ENCODE results near the gene NKX2-2.

NKX2-2 gene

DNA sequence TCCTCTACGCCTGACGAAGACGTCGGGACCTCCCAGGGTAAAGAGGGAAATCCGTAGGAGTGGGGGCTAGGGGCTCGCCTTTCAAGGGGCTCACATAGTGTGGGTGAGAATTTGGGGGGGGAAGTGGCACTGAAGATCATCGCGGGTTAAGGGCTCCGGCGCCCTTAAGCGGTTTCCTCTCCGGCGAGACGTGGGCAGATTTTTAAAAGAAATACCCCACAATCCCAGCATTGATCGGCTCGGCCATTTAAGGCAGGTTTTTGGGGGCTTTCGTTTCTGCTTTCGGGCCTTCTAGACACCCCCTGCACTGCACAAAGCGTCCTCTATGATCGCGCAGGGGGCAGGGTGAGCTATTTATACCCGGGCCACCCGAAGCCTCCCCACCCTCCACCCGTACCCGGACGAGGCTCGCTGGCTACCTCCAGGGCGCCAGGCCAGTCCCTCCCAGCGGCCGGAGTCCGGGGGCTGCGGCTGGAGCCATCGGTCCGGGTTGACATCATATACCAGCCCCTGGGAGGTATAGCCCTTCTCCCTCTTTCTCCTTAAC, 1.2 kb downstream of the NKX2-2 start:
- H3K9ac ChIP-seq (ENCODE audit: low read depth, low read length): no peak overlapping the region
- H3K36me3 ChIP-seq (ENCODE audit: insufficient read depth, low read depth, low read length): no peaks in the 10 kb centered on the region
- peaks cover 15% of the 10 kb centered on the region for H3K4me1 ChIP-seq (ENCODE audit: insufficient read depth, low read length)
- no peak overlapping the region for H3K27ac ChIP-seq (ENCODE audit: low read length)
- H3K27me3 ChIP-seq (ENCODE audit: insufficient read depth, low read length): peaks cover 99% of the 10 kb centered on the region
- no peaks in the 10 kb centered on the region for H3K9me3 ChIP-seq (ENCODE audit: insufficient read depth, low read depth, low read length)
- no peak overlapping the region; the same call in 1 of the 2 replicates for H3K4me3 ChIP-seq (ENCODE audit: low read length)

DNA sequence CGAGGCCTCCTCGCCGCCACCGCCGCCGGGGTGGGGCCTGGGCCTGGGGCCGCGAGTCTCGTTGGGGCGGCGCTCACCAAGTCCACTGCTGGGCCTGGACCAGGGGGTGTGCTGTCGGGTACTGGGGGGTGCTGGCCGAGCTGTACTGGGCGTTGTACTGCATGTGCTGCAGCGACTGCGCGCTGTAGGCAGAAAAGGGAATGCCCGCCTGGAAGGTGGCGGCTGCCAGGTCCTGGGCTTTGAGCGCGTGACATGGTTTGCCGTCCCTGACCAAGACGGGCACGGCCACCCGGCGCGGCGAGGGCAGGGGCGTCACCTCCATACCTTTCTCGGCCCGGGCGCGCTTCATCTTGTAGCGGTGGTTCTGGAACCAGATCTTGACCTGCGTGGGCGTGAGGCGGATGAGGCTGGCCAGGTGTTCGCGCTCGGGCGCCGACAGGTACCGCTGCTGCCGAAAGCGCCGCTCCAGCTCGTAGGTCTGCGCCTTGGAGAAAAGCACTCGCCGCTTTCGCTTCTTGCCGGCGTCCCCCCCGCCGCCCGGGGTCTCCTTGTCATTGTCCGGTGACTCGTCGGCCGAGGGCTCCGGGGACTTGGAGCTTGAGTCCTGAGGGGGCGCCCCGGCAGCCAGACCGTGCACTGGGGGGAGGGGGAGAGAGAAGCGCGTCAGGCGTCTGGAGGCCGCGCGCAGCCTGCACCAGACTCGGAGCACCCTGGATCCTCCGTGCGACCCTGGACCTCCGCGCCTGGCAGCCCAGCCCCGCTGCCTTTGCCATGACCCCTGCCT, 1.8 kb downstream of the NKX2-2 start:
- Histone ChIP-seq H3K9ac (ENCODE audit: low read depth, low read length) (no peak overlapping the region), H3K36me3 (ENCODE audit: insufficient read depth, low read depth, low read length) (no peaks in the 10 kb centered on the region), H3K9me3 (ENCODE audit: insufficient read depth, low read depth, low read length) (no peaks in the 10 kb centered on the region), H3K4me1 (ENCODE audit: insufficient read depth, low read length) (peaks cover 9% of the 10 kb centered on the region), H3K27me3 (ENCODE audit: insufficient read depth, low read length) (peaks cover 99% of the 10 kb centered on the region), H3K4me3 (ENCODE audit: low read length) (no peak overlapping the region; the same call in 1 of the 2 replicates), H3K27ac (ENCODE audit: low read length) (no peak overlapping the region)

DNA sequence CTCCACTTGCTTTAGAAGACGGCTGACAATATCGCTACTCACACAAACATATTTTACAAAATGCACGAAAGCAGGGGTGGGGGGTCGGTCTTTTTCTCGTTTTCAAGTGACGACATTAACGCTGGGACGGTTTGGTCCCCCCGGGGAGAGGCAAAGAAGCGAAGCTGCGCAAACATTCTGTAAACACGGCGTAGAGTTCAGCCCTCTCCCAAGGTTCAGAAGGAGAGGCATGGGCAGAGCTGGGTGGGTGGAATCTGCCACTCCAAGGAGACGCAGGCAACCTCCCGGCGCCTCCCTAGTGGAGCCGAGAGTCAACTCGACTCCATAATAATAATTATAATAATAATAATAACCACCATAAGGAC, 2.4 kb downstream of the NKX2-2 start:
- peaks cover 4% of the 10 kb centered on the region for H3K4me1 ChIP-seq (ENCODE audit: insufficient read depth, low read length)

DNA sequence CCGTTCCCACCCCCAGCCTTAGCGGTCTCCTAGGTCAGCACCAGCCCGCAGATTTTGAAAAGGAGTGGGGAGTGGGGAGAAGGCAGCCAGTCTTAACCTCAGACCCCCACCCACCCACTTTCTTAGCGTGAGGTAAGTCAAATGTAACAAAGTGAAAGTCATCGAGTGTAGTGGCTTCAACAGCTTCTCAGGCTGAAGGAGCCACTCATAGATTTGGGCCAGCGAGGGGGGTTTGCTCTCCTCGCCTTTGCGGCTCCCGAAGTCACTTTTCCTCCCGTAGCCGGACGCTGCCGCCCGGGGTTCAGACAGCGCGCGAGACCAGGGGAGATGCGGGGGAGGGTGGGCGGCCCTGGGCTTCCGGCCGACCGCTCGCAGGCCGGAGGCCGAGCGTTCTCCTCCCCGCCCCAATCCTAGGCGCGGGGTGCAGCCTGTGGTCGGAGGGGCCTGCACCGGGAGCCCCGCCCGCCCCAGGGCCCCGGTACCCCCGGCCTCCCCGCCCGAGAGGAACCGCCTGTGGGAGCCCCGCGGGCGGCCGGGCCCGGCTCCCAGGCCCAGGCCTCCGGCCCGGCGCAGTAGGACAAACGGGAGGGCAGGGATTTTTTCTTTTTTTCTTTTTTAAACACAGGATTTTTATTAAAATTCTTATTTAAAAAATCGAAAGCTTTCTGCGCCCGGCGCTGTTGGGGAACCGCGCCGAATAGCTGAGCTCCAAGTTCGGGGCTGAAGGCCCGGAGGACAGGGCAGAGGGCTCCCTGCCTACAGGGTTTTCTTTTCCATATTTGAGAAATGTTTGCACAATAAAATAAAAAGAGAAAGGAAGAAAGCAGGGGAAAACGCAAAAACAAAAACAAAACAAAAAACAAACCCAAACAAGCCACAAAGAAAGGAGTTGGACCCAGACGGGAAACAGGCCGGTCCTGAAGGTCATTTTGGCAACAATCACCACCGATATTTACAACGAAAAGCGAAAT, 3.2 kb downstream of the NKX2-2 start:
- Histone ChIP-seq H3K36me3 (ENCODE audit: insufficient read depth, low read depth, low read length) (no peaks in the 10 kb centered on the region), H3K9me3 (ENCODE audit: insufficient read depth, low read depth, low read length) (no peaks in the 10 kb centered on the region), H3K4me3 (ENCODE audit: low read length) (peak overlapping the region; percentile 37; the same call in 1 of the 2 replicates), H3K27me3 (ENCODE audit: insufficient read depth, low read length) (peaks cover 99% of the 10 kb centered on the region), H3K9ac (ENCODE audit: low read depth, low read length) (no peak overlapping the region), H3K4me1 (ENCODE audit: insufficient read depth, low read length) (peaks cover 3% of the 10 kb centered on the region), H3K27ac (ENCODE audit: low read length) (no peak overlapping the region)

More for the DNA sequence above, 2.4 kb downstream of the NKX2-2 start:
- H3K9ac ChIP-seq (ENCODE audit: low read depth, low read length): no peak overlapping the region
- peaks cover 99% of the 10 kb centered on the region for H3K27me3 ChIP-seq (ENCODE audit: insufficient read depth, low read length)
- no peaks in the 10 kb centered on the region for H3K36me3 ChIP-seq (ENCODE audit: insufficient read depth, low read depth, low read length)
- H3K9me3 ChIP-seq (ENCODE audit: insufficient read depth, low read depth, low read length): no peaks in the 10 kb centered on the region
- H3K4me3 ChIP-seq (ENCODE audit: low read length): no peak overlapping the region
- H3K27ac ChIP-seq (ENCODE audit: low read length): no peak overlapping the region

- no peaks in the 10 kb centered on the region for H3K9me3 ChIP-seq (ENCODE audit: insufficient read depth, low read depth, low read length)
- H3K4me1 ChIP-seq (ENCODE audit: insufficient read depth, low read length): peaks cover 5% of the 10 kb centered on the region
- no peaks in the 10 kb centered on the region for H3K36me3 ChIP-seq (ENCODE audit: insufficient read depth, low read depth, low read length)
- no peak overlapping the region for H3K27ac ChIP-seq (ENCODE audit: low read length)
- H3K27me3 ChIP-seq (ENCODE audit: insufficient read depth, low read length): peaks cover 100% of the 10 kb centered on the region
- no peak overlapping the region; the same call in 1 of the 2 replicates for H3K4me3 ChIP-seq (ENCODE audit: low read length)
- H3K9ac ChIP-seq (ENCODE audit: low read depth, low read length): no peak overlapping the region
Measured at GRCh38 chr20:21509597-21510371, 4.1 kb downstream of the NKX2-2 start.

GRCh38 chr20:21509079-21509596, 4.7 kb downstream of the NKX2-2 start:
- H3K4me1 ChIP-seq (ENCODE audit: insufficient read depth, low read length): peaks cover 5% of the 10 kb centered on the region
- no peaks in the 10 kb centered on the region for H3K36me3 ChIP-seq (ENCODE audit: insufficient read depth, low read depth, low read length)
- no peak overlapping the region for H3K27ac ChIP-seq (ENCODE audit: low read length)
- H3K27me3 ChIP-seq (ENCODE audit: insufficient read depth, low read length): peaks cover 100% of the 10 kb centered on the region
- H3K9ac ChIP-seq (ENCODE audit: low read depth, low read length): no peak overlapping the region
- no peak overlapping the region for H3K4me3 ChIP-seq (ENCODE audit: low read length)
- no peaks in the 10 kb centered on the region for H3K9me3 ChIP-seq (ENCODE audit: insufficient read depth, low read depth, low read length)

GRCh38 chr20:21508230-21509078, 5.4 kb downstream of the NKX2-2 start:
- no peak overlapping the region for H3K4me3 ChIP-seq (ENCODE audit: low read length)
- peaks cover 100% of the 10 kb centered on the region for H3K27me3 ChIP-seq (ENCODE audit: insufficient read depth, low read length)

DNA sequence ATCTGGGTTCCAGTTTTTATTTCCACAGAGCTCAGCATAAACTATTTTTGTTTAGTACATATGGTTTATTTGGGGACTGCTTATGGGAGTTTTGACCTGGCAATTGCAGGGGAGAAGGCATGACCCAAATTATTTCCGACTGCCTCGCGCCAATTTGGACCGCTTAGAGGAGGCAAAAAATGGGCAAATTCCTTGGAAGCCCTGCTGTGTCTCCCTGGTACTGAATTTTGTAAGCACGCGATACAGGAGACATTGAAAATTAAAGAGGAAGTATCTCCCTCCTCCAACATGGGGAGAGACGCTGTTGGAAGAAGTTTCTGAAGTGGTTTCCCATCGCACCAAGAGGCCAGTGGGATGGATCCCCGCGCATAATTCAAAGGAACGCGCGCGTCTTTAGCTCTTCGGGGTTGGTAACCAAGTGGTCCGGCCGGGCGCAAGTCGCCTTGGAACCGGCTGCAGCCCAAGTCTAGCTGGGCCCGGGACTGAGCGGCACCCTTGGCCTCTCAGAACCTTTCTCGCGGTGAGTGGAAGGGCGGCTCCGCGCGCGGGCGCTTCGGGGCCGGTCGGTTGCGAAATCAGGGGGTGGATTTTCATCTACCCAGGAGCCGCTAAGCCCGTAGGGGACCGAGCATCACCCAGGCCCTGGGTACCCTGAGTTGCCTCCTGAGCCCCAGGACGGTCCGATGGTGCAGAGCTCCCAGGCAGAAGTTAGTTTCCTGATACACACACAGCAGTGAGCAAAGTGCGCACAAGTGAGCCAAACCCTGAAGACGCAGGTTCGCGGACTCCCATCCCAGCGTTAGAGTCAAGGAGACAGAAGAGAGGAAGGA, 6.2 kb downstream of the NKX2-2 start:
- H3K4me3 ChIP-seq (ENCODE audit: low read length): no peak overlapping the region

More at GRCh38 chr20:21508230-21509078, 5.4 kb downstream of the NKX2-2 start:
- H3K9me3 ChIP-seq (ENCODE audit: insufficient read depth, low read depth, low read length): no peaks in the 10 kb centered on the region
- H3K27ac ChIP-seq (ENCODE audit: low read length): no peak overlapping the region
- H3K36me3 ChIP-seq (ENCODE audit: insufficient read depth, low read depth, low read length): no peaks in the 10 kb centered on the region
- H3K9ac ChIP-seq (ENCODE audit: low read depth, low read length): no peak overlapping the region
- H3K4me1 ChIP-seq (ENCODE audit: insufficient read depth, low read length): peaks cover 5% of the 10 kb centered on the region

GRCh38 chr20:21505810-21506530, 7.9 kb downstream of the NKX2-2 start:
- Histone ChIP-seq H3K9me3 (ENCODE audit: insufficient read depth, low read depth, low read length) (no peaks in the 10 kb centered on the region), H3K27me3 (ENCODE audit: insufficient read depth, low read length) (peaks cover 100% of the 10 kb centered on the region), H3K9ac (ENCODE audit: low read depth, low read length) (peak overlapping the region; percentile 34; the same call in 1 of the 2 replicates), H3K27ac (ENCODE audit: low read length) (no peak overlapping the region), H3K36me3 (ENCODE audit: insufficient read depth, low read depth, low read length) (no peaks in the 10 kb centered on the region), H3K4me1 (ENCODE audit: insufficient read depth, low read length) (peaks cover 5% of the 10 kb centered on the region), H3K4me3 (ENCODE audit: low read length) (peak overlapping the region; percentile 67)

More for the DNA sequence above, 6.2 kb downstream of the NKX2-2 start:
- Histone ChIP-seq H3K27ac (ENCODE audit: low read length) (no peak overlapping the region), H3K4me1 (ENCODE audit: insufficient read depth, low read length) (peaks cover 5% of the 10 kb centered on the region), H3K9ac (ENCODE audit: low read depth, low read length) (no peak overlapping the region), H3K36me3 (ENCODE audit: insufficient read depth, low read depth, low read length) (no peaks in the 10 kb centered on the region), H3K9me3 (ENCODE audit: insufficient read depth, low read depth, low read length) (no peaks in the 10 kb centered on the region), H3K27me3 (ENCODE audit: insufficient read depth, low read length) (peaks cover 100% of the 10 kb centered on the region)

Data from iPS-20b (cell line).